Measurements from ENCODE around the gene CDH23. TPM values are rescaled to one million over a fixed set of nuclear protein-coding genes. Genes with fewer than 3 reads are reported as not detected.

Gene CDH23
- total and polyA plus RNA-seq, 2 of the 8 experiments (the other 6 are each of a cell fraction or from before 2014, with no cell fraction given), result 1.9 to 4.9 TPM

- TF ChIP-seq CHD7 (IDR thresholded peaks at IDR 0.05; ENCODE audit: insufficient replicate concordance, low read length), result no peak
- TF ChIP-seq SIX5 (IDR thresholded peaks at IDR 0.05; ENCODE audit: low read depth, low read length), result no peak
- TF ChIP-seq YY1 (IDR thresholded peaks at IDR 0.05; ENCODE audit: low read depth, low read length), result no peak
- no peak for TF ChIP-seq MAFK (IDR thresholded peaks at IDR 0.05; ENCODE audit: low read depth, low read length)
These were observed 2.3 kb downstream of the CDH23 start (continued) for GRCh38 chr10:71398976-71399375.
